ENCODE results near the gene PLN.

PLN gene

GRCh38 chr6:118548136-118548535 lies at the start of gene PLN:
Gene PLN, plus strand, starts transcription at chr6:118548296. Its CDS starts 10,626 bp downstream, at chr6:118558922.
- no peak for DNase-seq (ENCODE audit: low read depth in 2 of 2)

- no peak for DNase-seq (ENCODE audit: low read depth in 2 of 2)
These were observed 47.7 kb upstream of the PLN start for GRCh38 chr6:118500130-118501015.

GRCh38 chr6:118501099-118501498 lies 47.0 kb upstream of the PLN start:
- no peak for DNase-seq (ENCODE audit: low read depth in 2 of 2)

GRCh38 chr6:118501765-118502164 lies 46.3 kb upstream of the PLN start:
- DNase-seq (ENCODE audit: low read depth in 2 of 2): no peak

GRCh38 chr6:118502169-118502568 lies 45.9 kb upstream of the PLN start:
- DNase-seq (ENCODE audit: low read depth in 2 of 2): no peak

- DNase-seq (ENCODE audit: low read depth in 2 of 2): no peak
These were observed 43.5 kb upstream of the PLN start for GRCh38 chr6:118504611-118505010.

GRCh38 chr6:118505656-118506055 lies 42.4 kb upstream of the PLN start:
- DNase-seq (ENCODE audit: low read depth in 2 of 2): no peak

- DNase-seq (ENCODE audit: low read depth in 2 of 2): no peak
These were observed 41.9 kb upstream of the PLN start for GRCh38 chr6:118506071-118506638.

- DNase-seq (ENCODE audit: low read depth in 2 of 2): no peak
These were observed 40.5 kb upstream of the PLN start for GRCh38 chr6:118507636-118508035.

- no peak for DNase-seq (ENCODE audit: low read depth in 2 of 2)
These were observed 39.0 kb upstream of the PLN start for GRCh38 chr6:118509009-118509617.

GRCh38 chr6:118511930-118512715 lies 36.0 kb upstream of the PLN start:
- DNase-seq (ENCODE audit: low read depth in 2 of 2): no peak

- no peak for DNase-seq (ENCODE audit: low read depth in 2 of 2)
These were observed 33.4 kb upstream of the PLN start for GRCh38 chr6:118514689-118515088.

- DNase-seq (ENCODE audit: low read depth in 2 of 2): no peak
These were observed 25.7 kb upstream of the PLN start for GRCh38 chr6:118522422-118522821.

- DNase-seq (ENCODE audit: low read depth in 2 of 2): no peak
These were observed 24.9 kb upstream of the PLN start for GRCh38 chr6:118523216-118523615.

GRCh38 chr6:118524686-118525085 lies 23.4 kb upstream of the PLN start:
- no peak for DNase-seq (ENCODE audit: low read depth in 2 of 2)

GRCh38 chr6:118525913-118526780 lies 21.9 kb upstream of the PLN start:
- DNase-seq (ENCODE audit: low read depth in 2 of 2): no peak

- no peak for DNase-seq (ENCODE audit: low read depth in 2 of 2)
These were observed 20.0 kb upstream of the PLN start for GRCh38 chr6:118528129-118528528.

GRCh38 chr6:118529756-118530155 lies 18.3 kb upstream of the PLN start:
- DNase-seq (ENCODE audit: low read depth in 2 of 2): no peak

- DNase-seq (ENCODE audit: low read depth in 2 of 2): no peak
These were observed 17.2 kb upstream of the PLN start for GRCh38 chr6:118530942-118531341.

GRCh38 chr6:118535176-118535844 lies 12.8 kb upstream of the PLN start:
- no peak for DNase-seq (ENCODE audit: low read depth in 2 of 2)

- no peak for DNase-seq (ENCODE audit: low read depth in 2 of 2)
These were observed 11.6 kb upstream of the PLN start for GRCh38 chr6:118536478-118536877.
